ENCODE measurements around the gene PROP1.
"Not testable (repeated sequence)": the region's sequence is repeated elsewhere in the genome, so short reads cannot be mapped to it uniquely, and the experiment has no call there.

The PROP1 gene

GRCh38 chr5:177943805-177944736, 52.0 kb downstream of the PROP1 start:
- not testable (repeated sequence) for DNase-seq

DNA sequence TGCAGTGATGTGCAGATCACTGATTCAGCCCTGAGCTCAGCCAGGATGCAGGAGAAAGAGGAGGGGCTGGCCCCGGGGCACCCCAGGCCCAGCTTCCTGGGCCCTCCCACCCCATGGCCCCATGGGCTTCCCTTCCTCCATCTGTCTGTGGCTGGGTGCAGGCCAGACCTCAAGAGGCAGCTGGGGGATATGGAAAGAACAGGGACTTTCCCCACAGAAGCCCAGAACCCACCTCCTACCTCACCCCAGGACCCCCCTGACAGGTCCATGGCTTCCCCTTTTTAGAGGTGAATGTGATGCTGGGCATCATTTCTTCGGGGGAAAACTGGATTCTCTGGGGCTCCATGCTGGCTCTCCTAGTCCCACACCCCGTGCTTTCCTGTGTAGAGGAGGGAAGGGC, 53.1 kb downstream of the PROP1 start:
- DNase-seq = not testable (repeated sequence)
